Left cardiac atrium (tissue), 4 donors: ENCODE measurements around the gene CEP85L. TPM values are rescaled to one million over a fixed set of nuclear protein-coding genes. Genes with fewer than 3 reads are reported as not detected.

ENCODE experiments used
- ATAC-seq, 2 donors: fragments of 200-7000 bp; cut with Tn5 transposase; one replicate each; pipeline ENCODE4 v1.9.1; 2020; ENCODE audit warnings: mild to moderate bottlenecking in 2 of 2, moderate library complexity in 2 of 2
- DNase-seq: peaks from one replicate; pipeline ENCODE4 v3.0.0-alpha.2; 2020
- intact Hi-C, 2 donors: fragments of 100-400 bp; cut with DNase I; formaldehyde crosslinking; loops; one replicate each; pipeline versions ENCODE4 v1.14.1 to v1.15.1; 2022 to 2023
- total RNA-seq, 2 donors: library from RNA; stranded (reverse); fragmentation: NEBNext Ultra II Directional; extraction: Animal tissue kit (Norgen Biotek cat#: 25700); gene quantifications; one replicate each; pipeline ENCODE4 v1.2.1, GENCODE V29; 2021
- donor health status: DM: no; HTN: yes; CAD: no.
- donor health status: DM: no; HTN: yes; CAD: no; lungs with severe emphysema.
- donor health status: DM: yes; HTN: yes; CAD: no.
- donor health status: Dilated cardiomyopathy.

CEP85L gene
- total RNA-seq, 2 donors from 2014 or later = 8.5 TPM

GRCh38 chr6:118663993-118664985 is 12.9 kb upstream of the CEP85L start:
- ATAC-seq (no peak), DNase-seq (no peak)
- intact Hi-C loops = no loop called here

- DNase-seq (no peak), ATAC-seq (no peak)
- intact Hi-C loops = no loop called here
Observed at GRCh38 chr6:118661831-118662230, 10.4 kb upstream of the CEP85L start.

- intact Hi-C loops = no loop called here
- no peak for DNase-seq
- ATAC-seq = no peak
Observed at GRCh38 chr6:118660218-118660569, 8.8 kb upstream of the CEP85L start.

- ATAC-seq = peak; percentile 34 to 62
- DNase-seq = no peak
- intact Hi-C loops = loop anchor here in 1 of 2 donors (10.0 kb wide), 1 partner anchor 45 kb away; no protein-coding TSS in a partner anchor
Observed at GRCh38 chr6:118659513-118660217, 8.3 kb upstream of the CEP85L start.

GRCh38 chr6:118656847-118657451 is 5.6 kb upstream of the CEP85L start:
- ATAC-seq (no peak), DNase-seq (no peak)
- intact Hi-C loops = loop anchor here in 1 of 2 donors (10.0 kb wide), 1 partner anchor 48 kb away; no protein-coding TSS in a partner anchor

- DNase-seq (no peak), ATAC-seq (no peak)
- intact Hi-C loops = loop anchor here in 1 of 2 donors (5.0 to 10.0 kb wide), 2 partner anchors 53 to 125 kb away; no protein-coding TSS in a partner anchor
Observed at GRCh38 chr6:118652051-118652615, 742 bp upstream of the CEP85L start.

GRCh38 chr6:118650582-118651281 is 659 bp downstream of the CEP85L start:
- peak; percentile 54 for DNase-seq
- intact Hi-C loops = loop anchor here in 1 of 2 donors (5.0 to 10.0 kb wide), 2 partner anchors 54 to 127 kb away; no protein-coding TSS in a partner anchor
- ATAC-seq = peak; percentile 62 to 73

GRCh38 chr6:118649918-118650581 is 1.3 kb downstream of the CEP85L start:
- DNase-seq (no peak), ATAC-seq (peak; percentile 25 to 50)
- intact Hi-C loops = loop anchor here in 1 of 2 donors (5.0 to 10.0 kb wide), 2 partner anchors 55 to 127 kb away; no protein-coding TSS in a partner anchor

- intact Hi-C loops = no loop called here
- ATAC-seq = no peak
- DNase-seq = no peak
Observed at GRCh38 chr6:118648866-118649554, 2.4 kb downstream of the CEP85L start.

- ATAC-seq (no peak), DNase-seq (no peak)
- intact Hi-C loops = no loop called here
Observed at GRCh38 chr6:118646977-118647376, 4.4 kb downstream of the CEP85L start.

- DNase-seq (no peak), ATAC-seq (no peak)
- intact Hi-C loops = no loop called here
Observed at GRCh38 chr6:118645395-118645794, 6.0 kb downstream of the CEP85L start.

GRCh38 chr6:118644007-118644406 is 7.4 kb downstream of the CEP85L start:
- intact Hi-C loops = no loop called here
- DNase-seq (no peak), ATAC-seq (no peak)

GRCh38 chr6:118641042-118641441 is 10.3 kb downstream of the CEP85L start:
- DNase-seq (no peak), ATAC-seq (no peak)
- intact Hi-C loops = no loop called here

GRCh38 chr6:118639054-118639964 is 12.1 kb downstream of the CEP85L start:
- no peak for DNase-seq
- intact Hi-C loops = no loop called here
- no peak for ATAC-seq

GRCh38 chr6:118638288-118638687 is 13.1 kb downstream of the CEP85L start:
- DNase-seq (no peak), ATAC-seq (no peak)
- intact Hi-C loops = no loop called here

- ATAC-seq (no peak), DNase-seq (no peak)
- intact Hi-C loops = no loop called here
Observed at GRCh38 chr6:118635909-118636735, 15.3 kb downstream of the CEP85L start.
